Measurements from ENCODE around the gene KRTAP10-2. TPM values are rescaled to one million over a fixed set of nuclear protein-coding genes. Genes with fewer than 3 reads are reported as not detected.
A peak's percentile ranks its signal among the peaks of the same experiment; 100 is the strongest.

The KRTAP10-2 gene
- total and polyA plus RNA-seq, 11 donors, result not detected

GRCh38 chr21:44569861-44570517, 18.7 kb upstream of the KRTAP10-2 start:
- intact Hi-C loops (cut with DNase I), result no loop called here
- DNase-seq (no peak), ATAC-seq (no peak)
- H3K27me3 ChIP-seq, result peaks cover 0 to 19% (median 0%) of the 10 kb centered on the region in 9 donors
- no peak overlapping the region for H3K4me3 ChIP-seq
- H3K27ac ChIP-seq, result no peak overlapping the region
- WGBS, 4 donors, result 72 to 89% (median 83%) methylated on average over 6 to 12 of the region's 12 CpGs
- peaks cover 0 to 16% (median 2%) of the 10 kb centered on the region in 12 donors for H3K9me3 ChIP-seq
- H3K36me3 ChIP-seq, result no peaks in the 10 kb centered on the region
- TF ChIP-seq POLR2A (IDR thresholded peaks at IDR 0.05) (no peak), CTCF (IDR thresholded peaks at IDR 0.05) (no peak)
- peaks cover 0 to 19% (median 0%) of the 10 kb centered on the region in 12 donors for H3K4me1 ChIP-seq

- ATAC-seq (peak in 1 of 4 donors; percentile 38), DNase-seq (no peak)
- H3K4me3 ChIP-seq, result no peak overlapping the region
- peaks cover 0 to 10% (median 0%) of the 10 kb centered on the region in 9 donors for H3K27me3 ChIP-seq
- peaks cover 0 to 16% (median 3%) of the 10 kb centered on the region in 12 donors for H3K9me3 ChIP-seq
- 73 to 85% (median 80%) methylated on average over 21 to 27 of the region's 27 CpGs for WGBS, 4 donors
- H3K4me1 ChIP-seq, result peaks cover 0 to 23% (median 0%) of the 10 kb centered on the region in 12 donors
- no peak for TF ChIP-seq POLR2A (IDR thresholded peaks at IDR 0.05)
- no peak for TF ChIP-seq CTCF (IDR thresholded peaks at IDR 0.05)
- H3K27ac ChIP-seq, result no peak overlapping the region
- no peaks in the 10 kb centered on the region for H3K36me3 ChIP-seq
- intact Hi-C loops (cut with DNase I), result no loop called here
Measured at GRCh38 chr21:44568667-44569556, 17.6 kb upstream of the KRTAP10-2 start.

GRCh38 chr21:44568261-44568660, 17.0 kb upstream of the KRTAP10-2 start:
- WGBS, 4 donors, result 61 to 82% (median 71%) methylated on average over 5 to 12 of the region's 12 CpGs
- Histone ChIP-seq H3K27ac (no peak overlapping the region), H3K4me1 (peaks cover 0 to 23% (median 0%) of the 10 kb centered on the region in 12 donors), H3K36me3 (no peaks in the 10 kb centered on the region), H3K9me3 (peaks cover 0 to 16% (median 4%) of the 10 kb centered on the region in 12 donors), H3K4me3 (no peak overlapping the region), H3K27me3 (peaks cover 0 to 10% (median 0%) of the 10 kb centered on the region in 9 donors)
- DNase-seq (no peak), ATAC-seq (peak in 1 of 4 donors; percentile 12)
- TF ChIP-seq POLR2A (IDR thresholded peaks at IDR 0.05) (no peak), CTCF (IDR thresholded peaks at IDR 0.05) (no peak)
- intact Hi-C loops (cut with DNase I), result no loop called here

All from heart left ventricle (tissue), 16 donors.